ENCODE data around the gene TTLL1.
"Not testable (repeated sequence)": the region's sequence is repeated elsewhere in the genome, so short reads cannot be mapped to it uniquely, and the experiment has no call there.

Gene TTLL1

GRCh38 chr22:43110927-43111623 lies 21.9 kb upstream of the TTLL1 start:
- in situ Hi-C loops (cut with MboI; ENCODE audit: low sequenced_read_pairs), result no loop called here

GRCh38 chr22:43110444-43110926 lies 21.3 kb upstream of the TTLL1 start, which contains the start of gene BIK:
BIK (plus strand) TSS chr22:43110750; CDS start chr22:43124023, 13,273 bp downstream.
- in situ Hi-C loops (cut with MboI; ENCODE audit: low sequenced_read_pairs), result no loop called here

GRCh38 chr22:43109921-43110443 lies 20.8 kb upstream of the TTLL1 start:
- in situ Hi-C loops (cut with MboI; ENCODE audit: low sequenced_read_pairs), result no loop called here

GRCh38 chr22:43109511-43109910 lies 20.3 kb upstream of the TTLL1 start:
- in situ Hi-C loops (cut with MboI; ENCODE audit: low sequenced_read_pairs), result no loop called here

GRCh38 chr22:43106302-43106701 lies 17.1 kb upstream of the TTLL1 start:
- in situ Hi-C loops (cut with MboI; ENCODE audit: low sequenced_read_pairs), result no loop called here

- in situ Hi-C loops (cut with MboI; ENCODE audit: low sequenced_read_pairs), result not testable (repeated sequence)
These were observed 15.8 kb upstream of the TTLL1 start for GRCh38 chr22:43104950-43105349.

GRCh38 chr22:43104056-43104625 lies 14.9 kb upstream of the TTLL1 start:
- in situ Hi-C loops (cut with MboI; ENCODE audit: low sequenced_read_pairs), result not testable (repeated sequence)

GRCh38 chr22:43101306-43101705 lies 12.1 kb upstream of the TTLL1 start:
- in situ Hi-C loops (cut with MboI; ENCODE audit: low sequenced_read_pairs), result no loop called here

GRCh38 chr22:43100225-43100624 lies 11.0 kb upstream of the TTLL1 start:
- in situ Hi-C loops (cut with MboI; ENCODE audit: low sequenced_read_pairs), result no loop called here

- in situ Hi-C loops (cut with MboI; ENCODE audit: low sequenced_read_pairs), result no loop called here
These were observed 9.9 kb upstream of the TTLL1 start for GRCh38 chr22:43099095-43099494.

- in situ Hi-C loops (cut with MboI; ENCODE audit: low sequenced_read_pairs), result no loop called here
These were observed 9.2 kb upstream of the TTLL1 start for GRCh38 chr22:43098356-43098755.

GRCh38 chr22:43096420-43096819 lies 7.2 kb upstream of the TTLL1 start:
- in situ Hi-C loops (cut with MboI; ENCODE audit: low sequenced_read_pairs), result no loop called here

GRCh38 chr22:43094551-43094950 lies 5.4 kb upstream of the TTLL1 start:
- in situ Hi-C loops (cut with MboI; ENCODE audit: low sequenced_read_pairs), result no loop called here

- in situ Hi-C loops (cut with MboI; ENCODE audit: low sequenced_read_pairs), result no loop called here
These were observed 4.9 kb upstream of the TTLL1 start for GRCh38 chr22:43094085-43094484.

- in situ Hi-C loops (cut with MboI; ENCODE audit: low sequenced_read_pairs), result no loop called here
These were observed 2.9 kb upstream of the TTLL1 start for GRCh38 chr22:43092085-43092484.

GRCh38 chr22:43090130-43090789 lies 1.1 kb upstream of the TTLL1 start:
- in situ Hi-C loops (cut with MboI; ENCODE audit: low sequenced_read_pairs), result no loop called here

GRCh38 chr22:43088627-43088983 lies 586 bp downstream of the TTLL1 start:
- in situ Hi-C loops (cut with MboI; ENCODE audit: low sequenced_read_pairs), result no loop called here

GRCh38 chr22:43085658-43086606 lies 3.3 kb downstream of the TTLL1 start:
- in situ Hi-C loops (cut with MboI; ENCODE audit: low sequenced_read_pairs), result no loop called here

GRCh38 chr22:43081968-43082367 lies 7.2 kb downstream of the TTLL1 start:
- in situ Hi-C loops (cut with MboI; ENCODE audit: low sequenced_read_pairs), result no loop called here

- in situ Hi-C loops (cut with MboI; ENCODE audit: low sequenced_read_pairs), result no loop called here
These were observed 8.6 kb downstream of the TTLL1 start for GRCh38 chr22:43080616-43081015.

- in situ Hi-C loops (cut with MboI; ENCODE audit: low sequenced_read_pairs), result no loop called here
These were observed 9.4 kb downstream of the TTLL1 start for GRCh38 chr22:43079742-43080141.

Measured in HL-60/S4 treated with phorbol 12-myristate 13-acetate at 8.2 ng/mL for 4 days and 3 days (cell line).